AG04449 (cell line): ENCODE data around the gene IL12A.

Experiments used
- CTCF ChIA-PET: fragments of 350-600 bp; formaldehyde crosslinking; extraction: SDS; loops from one replicate; lab custom pipeline; 2021; ENCODE audit warnings: antibody characterized with exemption; lab: Yijun Ruan, JAX
- POLR2A ChIA-PET: fragments of 400-600, 350-600 bp; formaldehyde crosslinking; extraction: SDS; loops from one replicate; lab custom pipeline; 2020; ENCODE audit warnings: antibody characterized with exemption, inconsistent platforms; lab: Yijun Ruan, JAX
- DNase-seq: peaks from one replicate; pipeline ENCODE4 v3.0.0-alpha.2; 2010; ENCODE audit warnings: low read depth, low spot score
- H3K4me3 ChIP-seq: 2 replicates; pipeline ENCODE4 v1.5.1; 2011; ENCODE audit warnings: low read depth, mild to moderate bottlenecking, control low read depth, low read length
- TF ChIP-seq, protein P1 (sequence below): IDR thresholded peaks from one replicate; pipeline ENCODE4 v1.5.1; 2011; ENCODE audit warnings: mild to moderate bottlenecking, moderate library complexity, low read length, control low read depth, inconsistent platforms; ENCODE audit not compliant: insufficient read depth; ENCODE audit errors: missing control alignments

IL12A gene

DNA sequence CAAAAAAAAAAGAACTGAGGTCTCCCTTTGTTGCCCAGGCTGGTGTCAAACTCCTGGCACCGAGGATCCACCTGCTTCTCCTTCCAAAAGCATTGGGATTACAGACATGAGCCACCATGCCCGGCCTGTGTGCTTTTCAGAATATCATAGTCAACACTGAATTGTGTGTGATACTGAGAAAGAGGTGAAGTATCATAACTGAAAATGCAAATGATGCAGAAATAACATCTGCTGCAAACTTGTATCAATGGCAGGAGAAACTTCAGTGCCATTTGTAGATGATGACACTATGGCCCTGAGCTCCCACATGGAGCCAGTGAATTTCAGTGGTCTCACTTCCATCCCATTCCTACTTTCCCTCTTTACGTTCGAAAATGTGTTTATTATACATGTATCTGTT is 21.9 kb downstream of the IL12A start:
- no peak overlapping the region for H3K4me3 ChIP-seq
- no peak for DNase-seq
- ChIA-PET CTCF (interaction anchor here (0.8 to 16.6 kb wide), 7 partner anchors 20 to 182 kb away, joined by 3 to 301 read pairs (median 5); partner anchors contain the start of gene IL12A), POLR2A (no interaction called here)
- TF ChIP-seq, protein P1, sequence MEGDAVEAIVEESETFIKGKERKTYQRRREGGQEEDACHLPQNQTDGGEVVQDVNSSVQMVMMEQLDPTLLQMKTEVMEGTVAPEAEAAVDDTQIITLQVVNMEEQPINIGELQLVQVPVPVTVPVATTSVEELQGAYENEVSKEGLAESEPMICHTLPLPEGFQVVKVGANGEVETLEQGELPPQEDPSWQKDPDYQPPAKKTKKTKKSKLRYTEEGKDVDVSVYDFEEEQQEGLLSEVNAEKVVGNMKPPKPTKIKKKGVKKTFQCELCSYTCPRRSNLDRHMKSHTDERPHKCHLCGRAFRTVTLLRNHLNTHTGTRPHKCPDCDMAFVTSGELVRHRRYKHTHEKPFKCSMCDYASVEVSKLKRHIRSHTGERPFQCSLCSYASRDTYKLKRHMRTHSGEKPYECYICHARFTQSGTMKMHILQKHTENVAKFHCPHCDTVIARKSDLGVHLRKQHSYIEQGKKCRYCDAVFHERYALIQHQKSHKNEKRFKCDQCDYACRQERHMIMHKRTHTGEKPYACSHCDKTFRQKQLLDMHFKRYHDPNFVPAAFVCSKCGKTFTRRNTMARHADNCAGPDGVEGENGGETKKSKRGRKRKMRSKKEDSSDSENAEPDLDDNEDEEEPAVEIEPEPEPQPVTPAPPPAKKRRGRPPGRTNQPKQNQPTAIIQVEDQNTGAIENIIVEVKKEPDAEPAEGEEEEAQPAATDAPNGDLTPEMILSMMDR = no peak

- ChIA-PET POLR2A (interaction anchor here (0.6 kb wide), 1 partner anchor 257 kb away, joined by 3 read pairs; no protein-coding TSS in a partner anchor), CTCF (interaction anchor here (0.9 to 16.6 kb wide), 5 partner anchors 9 to 184 kb away, joined by 4 to 301 read pairs (median 12); partner anchors contain the start of gene IL12A)
- no peak for DNase-seq
- TF ChIP-seq, protein P1 = no peak
- H3K4me3 ChIP-seq = no peak overlapping the region
These were observed 23.5 kb downstream of the IL12A start for GRCh38 chr3:160012108-160012507.

DNA sequence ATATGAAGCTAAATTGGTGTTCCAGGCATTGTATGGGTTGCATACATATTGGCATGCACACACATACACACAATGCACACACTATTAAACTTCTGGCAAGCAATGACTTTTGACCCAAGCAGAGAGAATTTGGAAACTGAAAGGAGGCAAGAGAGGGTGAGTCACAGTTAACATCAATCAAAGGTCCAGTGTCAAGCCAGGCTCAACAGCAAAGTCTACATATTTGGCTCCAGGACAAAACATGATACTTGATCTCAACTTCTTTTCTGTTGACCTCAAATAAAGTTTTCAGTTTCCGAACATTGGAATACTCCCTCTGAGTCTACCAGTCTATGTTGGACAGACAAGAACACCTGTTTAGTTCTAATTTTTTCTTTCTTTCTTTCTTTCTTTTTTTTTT is 28.3 kb downstream of the IL12A start:
- ChIA-PET CTCF (interaction anchor here (1.8 to 3.7 kb wide), 2 partner anchors 11 to 14 kb away, joined by 6 to 41 read pairs; no protein-coding TSS in a partner anchor), POLR2A (interaction anchor here (0.5 kb wide), 1 partner anchor 134 kb away, joined by 3 read pairs; no protein-coding TSS in a partner anchor)
- no peak overlapping the region for H3K4me3 ChIP-seq
- DNase-seq = no peak
- TF ChIP-seq, protein P1 = no peak

DNA sequence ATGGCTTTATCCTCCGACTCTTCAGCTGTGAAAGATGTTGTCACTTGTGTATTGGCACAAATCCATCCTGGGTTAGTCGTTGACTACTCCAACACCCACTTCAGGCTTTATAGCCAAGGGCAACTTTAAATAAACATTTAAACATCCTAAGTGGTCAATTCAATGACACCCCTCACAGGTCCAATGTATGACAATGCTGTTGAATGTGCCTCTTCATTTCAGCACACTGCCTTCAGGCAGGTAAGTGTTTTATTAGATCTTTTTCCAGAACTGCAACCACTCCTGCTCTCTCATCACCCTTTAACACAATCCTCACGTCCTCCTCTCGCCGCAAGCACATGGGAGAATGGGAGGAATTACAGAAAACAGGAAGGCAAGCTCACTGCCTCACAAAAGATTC is 30.3 kb downstream of the IL12A start:
- TF ChIP-seq, protein P1 = no peak
- H3K4me3 ChIP-seq = no peak overlapping the region
- ChIA-PET CTCF (interaction anchor here (1.3 to 6.0 kb wide), 2 partner anchors 12 to 14 kb away, joined by 4 to 26 read pairs; no protein-coding TSS in a partner anchor), POLR2A (no interaction called here)
- no peak for DNase-seq

DNA sequence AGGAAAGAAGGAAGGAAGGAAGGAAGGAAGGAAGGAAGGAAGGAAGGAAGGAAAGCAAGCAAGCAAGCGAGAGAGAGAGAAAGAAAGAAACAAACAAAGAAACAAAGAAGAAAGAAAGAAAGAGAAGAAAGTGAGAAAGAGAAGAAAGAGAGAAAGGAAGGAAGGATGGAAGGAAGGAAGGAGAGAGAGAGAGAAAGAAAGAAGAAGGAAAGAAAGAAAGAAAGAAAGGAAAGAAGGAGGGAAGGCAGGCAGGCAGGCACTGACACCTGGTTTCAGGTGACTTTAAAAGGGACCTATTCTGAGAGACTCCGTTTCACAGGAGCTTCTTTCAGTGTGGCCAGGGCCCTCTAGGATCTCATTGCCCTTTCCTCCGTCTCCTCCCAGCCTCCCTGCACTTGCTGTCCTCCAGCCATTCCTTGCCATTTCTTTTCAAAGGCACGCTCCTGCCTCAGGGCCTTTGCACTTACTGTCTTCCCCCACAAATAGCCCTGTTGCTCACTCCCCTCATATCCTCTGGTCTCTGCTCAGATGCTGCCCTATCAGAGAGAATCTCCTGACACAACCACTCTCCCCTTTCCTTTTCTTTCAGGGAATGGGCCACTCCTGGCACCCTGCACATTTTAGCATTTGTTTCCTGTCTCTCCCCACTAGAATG is 31.5 kb downstream of the IL12A start:
- ChIA-PET POLR2A (no interaction called here), CTCF (interaction anchor here (6.0 kb wide), 1 partner anchor 14 kb away, joined by 26 read pairs; no protein-coding TSS in a partner anchor)
- TF ChIP-seq, protein P1 = no peak
- DNase-seq = no peak
- no peak overlapping the region for H3K4me3 ChIP-seq

DNA sequence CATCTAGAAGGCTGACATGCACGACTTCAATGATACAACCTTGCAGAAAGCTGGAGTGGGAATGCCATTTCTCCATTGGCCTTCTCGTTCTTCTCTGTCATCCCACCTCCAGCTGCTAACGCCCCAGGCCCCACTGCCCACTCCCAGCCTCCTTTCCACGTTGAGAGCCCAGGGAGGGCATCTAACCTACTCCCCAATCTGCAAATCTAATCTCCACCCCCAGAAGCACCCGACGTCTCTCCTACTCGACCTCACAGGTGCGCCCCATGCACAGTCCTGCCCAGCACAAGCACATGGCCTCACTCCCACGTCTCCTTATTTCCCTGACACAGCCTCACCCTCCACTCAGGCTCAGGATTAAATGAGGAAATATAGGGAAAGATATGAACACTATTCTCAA is 33.4 kb downstream of the IL12A start:
- TF ChIP-seq, protein P1 = no peak
- POLR2A ChIA-PET = no interaction called here
- CTCF ChIA-PET = interaction anchor here (2.3 to 6.0 kb wide), 2 partner anchors 11 to 16 kb away, joined by 14 to 26 read pairs; no protein-coding TSS in a partner anchor
- no peak for DNase-seq
- H3K4me3 ChIP-seq = no peak overlapping the region
